RWPE2 (cell line): ENCODE results near the gene KCNAB1.

ENCODE experiments used
- ATAC-seq: fragments of 200-7000 bp; cut with Tn5 transposase; 3 replicates; pipeline ENCODE4 v1.9.1; 2021; ENCODE audit warnings: low read depth
- DNase-seq: peaks from one replicate; pipeline ENCODE4 v3.0.0-alpha.2; 2020; ENCODE audit warnings: low spot score
- H3K27ac ChIP-seq: fragments of 450-650 bp; 2 replicates; pipeline ENCODE4 v1.5.1; 2017; ENCODE audit warnings: mild to moderate bottlenecking; ENCODE audit not compliant: poor library complexity, severe bottlenecking
- H3K27me3 ChIP-seq: fragments of 250-450 bp; sonication (Bioruptor Pico); 2 replicates; pipeline ENCODE4 v1.5.1; 2021; ENCODE audit warnings: mild to moderate bottlenecking, moderate library complexity; ENCODE audit not compliant: insufficient read depth, poor library complexity, severe bottlenecking
- H3K36me3 ChIP-seq: fragments of 250-450 bp; sonication (Bioruptor Pico); 2 replicates; pipeline ENCODE4 v1.5.1; 2020; ENCODE audit warnings: low read depth, mild to moderate bottlenecking, moderate library complexity
- H3K4me1 ChIP-seq: fragments of 250-450 bp; sonication (Bioruptor Pico); 2 replicates; pipeline ENCODE4 v1.5.1; 2021; ENCODE audit warnings: mild to moderate bottlenecking, moderate library complexity; ENCODE audit not compliant: insufficient read depth, poor library complexity, severe bottlenecking
- H3K4me3 ChIP-seq: fragments of 250-450 bp; sonication (Bioruptor Pico); 2 replicates; pipeline ENCODE4 v1.5.1; 2021; ENCODE audit warnings: mild to moderate bottlenecking, moderate library complexity; ENCODE audit not compliant: severe bottlenecking
- H3K9me3 ChIP-seq: fragments of 250-450 bp; sonication (Bioruptor Pico); 2 replicates; pipeline ENCODE4 v1.5.1; 2021; ENCODE audit warnings: mild to moderate bottlenecking, moderate library complexity; ENCODE audit not compliant: severe bottlenecking
- TF ChIP-seq, protein P1 (sequence below): fragments of 450-650 bp; IDR thresholded peaks from one replicate; pipeline ENCODE4 v1.5.1; 2017; ENCODE audit warnings: mild to moderate bottlenecking, moderate library complexity; ENCODE audit not compliant: poor library complexity, severe bottlenecking

KCNAB1 gene

GRCh38 chr3:156477323-156477722 is 356.9 kb downstream of the KCNAB1 start:
- no peak for DNase-seq
- no peak for ATAC-seq
- Histone ChIP-seq H3K36me3 (no peaks in the 10 kb centered on the region), H3K27ac (no peak overlapping the region), H3K27me3 (no peaks in the 10 kb centered on the region), H3K4me1 (no peaks in the 10 kb centered on the region), H3K4me3 (no peak overlapping the region), H3K9me3 (no peaks in the 10 kb centered on the region)
- TF ChIP-seq, protein P1, sequence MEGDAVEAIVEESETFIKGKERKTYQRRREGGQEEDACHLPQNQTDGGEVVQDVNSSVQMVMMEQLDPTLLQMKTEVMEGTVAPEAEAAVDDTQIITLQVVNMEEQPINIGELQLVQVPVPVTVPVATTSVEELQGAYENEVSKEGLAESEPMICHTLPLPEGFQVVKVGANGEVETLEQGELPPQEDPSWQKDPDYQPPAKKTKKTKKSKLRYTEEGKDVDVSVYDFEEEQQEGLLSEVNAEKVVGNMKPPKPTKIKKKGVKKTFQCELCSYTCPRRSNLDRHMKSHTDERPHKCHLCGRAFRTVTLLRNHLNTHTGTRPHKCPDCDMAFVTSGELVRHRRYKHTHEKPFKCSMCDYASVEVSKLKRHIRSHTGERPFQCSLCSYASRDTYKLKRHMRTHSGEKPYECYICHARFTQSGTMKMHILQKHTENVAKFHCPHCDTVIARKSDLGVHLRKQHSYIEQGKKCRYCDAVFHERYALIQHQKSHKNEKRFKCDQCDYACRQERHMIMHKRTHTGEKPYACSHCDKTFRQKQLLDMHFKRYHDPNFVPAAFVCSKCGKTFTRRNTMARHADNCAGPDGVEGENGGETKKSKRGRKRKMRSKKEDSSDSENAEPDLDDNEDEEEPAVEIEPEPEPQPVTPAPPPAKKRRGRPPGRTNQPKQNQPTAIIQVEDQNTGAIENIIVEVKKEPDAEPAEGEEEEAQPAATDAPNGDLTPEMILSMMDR, result no peak

GRCh38 chr3:156478891-156479290 is 358.5 kb downstream of the KCNAB1 start:
- no peak for ATAC-seq
- TF ChIP-seq, protein P1, result no peak
- Histone ChIP-seq H3K9me3 (no peaks in the 10 kb centered on the region), H3K4me3 (no peak overlapping the region), H3K27me3 (no peaks in the 10 kb centered on the region), H3K36me3 (no peaks in the 10 kb centered on the region), H3K4me1 (peaks cover 6% of the 10 kb centered on the region), H3K27ac (no peak overlapping the region)
- DNase-seq, result no peak

DNA sequence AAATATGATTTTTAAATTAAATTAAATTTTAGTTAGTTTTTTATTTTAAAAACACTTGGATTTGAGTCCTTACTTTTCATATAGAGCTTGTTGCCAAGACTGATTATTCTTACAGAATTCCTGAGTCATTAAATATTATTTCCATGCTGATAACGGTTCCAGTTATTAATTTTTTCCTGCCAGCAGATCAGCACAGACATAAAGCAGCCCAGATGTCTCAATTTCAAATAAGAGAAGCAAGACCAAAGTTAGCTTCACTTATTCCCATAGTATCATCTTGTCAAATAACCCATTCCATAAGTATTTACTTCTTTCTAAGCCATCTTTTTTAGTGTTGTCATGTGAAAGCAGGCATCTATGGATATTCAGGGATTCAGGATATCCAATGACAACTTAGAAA is 359.2 kb downstream of the KCNAB1 start:
- H3K36me3 ChIP-seq, result no peaks in the 10 kb centered on the region
- no peak overlapping the region for H3K27ac ChIP-seq
- H3K4me1 ChIP-seq, result peaks cover 9% of the 10 kb centered on the region
- no peak for DNase-seq
- TF ChIP-seq, protein P1, result no peak
- H3K4me3 ChIP-seq, result no peak overlapping the region
- H3K9me3 ChIP-seq, result no peaks in the 10 kb centered on the region
- H3K27me3 ChIP-seq, result no peaks in the 10 kb centered on the region
- no peak for ATAC-seq

DNA sequence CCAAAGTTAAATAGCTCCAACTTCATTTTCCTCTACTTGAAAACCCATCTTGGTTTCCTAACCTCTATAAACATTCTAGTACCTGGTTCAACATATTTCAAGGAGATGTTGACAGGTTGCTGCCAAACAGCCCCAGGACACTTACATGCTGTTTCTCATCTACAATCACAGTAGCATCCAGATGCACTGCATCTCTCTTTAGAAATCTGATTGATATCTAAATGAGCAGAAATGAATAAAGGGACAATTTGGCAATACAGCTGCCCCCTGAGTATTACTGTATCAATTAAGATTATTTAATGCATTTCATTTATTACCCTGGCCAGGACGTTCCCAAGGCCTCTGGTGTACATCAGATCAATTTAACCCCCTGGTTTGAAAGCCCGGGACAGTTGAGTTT is 360.6 kb downstream of the KCNAB1 start:
- Histone ChIP-seq H3K27ac (no peak overlapping the region), H3K36me3 (no peaks in the 10 kb centered on the region), H3K9me3 (no peaks in the 10 kb centered on the region), H3K27me3 (no peaks in the 10 kb centered on the region), H3K4me3 (no peak overlapping the region), H3K4me1 (peaks cover 9% of the 10 kb centered on the region)
- DNase-seq, result no peak
- ATAC-seq, result no peak
- TF ChIP-seq, protein P1, result no peak

- TF ChIP-seq, protein P1, result no peak
- ATAC-seq, result no peak
These were observed 362.6 kb downstream of the KCNAB1 start for GRCh38 chr3:156483002-156483401.

More at GRCh38 chr3:156483002-156483401, 362.6 kb downstream of the KCNAB1 start:
- no peaks in the 10 kb centered on the region for H3K9me3 ChIP-seq
- peaks cover 9% of the 10 kb centered on the region for H3K4me1 ChIP-seq
- H3K4me3 ChIP-seq, result no peak overlapping the region
- no peaks in the 10 kb centered on the region for H3K36me3 ChIP-seq
- no peaks in the 10 kb centered on the region for H3K27me3 ChIP-seq
- no peak for DNase-seq
- H3K27ac ChIP-seq, result no peak overlapping the region
